HepG2 (cell line): ENCODE data around the gene DOK4. TPM values are rescaled to one million over a fixed set of nuclear protein-coding genes. Genes with fewer than 3 reads are reported as not detected.

Source experiments
- BCL3 ChIP-seq: sonication (generic); formaldehyde crosslinking; IDR thresholded peaks from 2 replicates; pipeline ENCODE4 v1.5.1; 2020; ENCODE audit warnings: mild to moderate bottlenecking, missing genetic modification reagents, moderate library complexity
- MAFG ChIP-seq: sonication (generic); formaldehyde crosslinking; IDR thresholded peaks from 2 replicates; pipeline ENCODE4 v1.5.1; 2020; ENCODE audit warnings: mild to moderate bottlenecking, missing genetic modification reagents
- MEIS2 ChIP-seq: sonication (generic); formaldehyde crosslinking; IDR thresholded peaks from 2 replicates; pipeline ENCODE4 v1.9.0; 2021; ENCODE audit warnings: mild to moderate bottlenecking, missing genetic modification reagents
- SP4 ChIP-seq: sonication (generic); formaldehyde crosslinking; IDR thresholded peaks from 2 replicates; pipeline ENCODE4 v1.8.1; 2023; ENCODE audit warnings: mild to moderate bottlenecking, missing genetic modification reagents
- YEATS2 ChIP-seq: sonication (generic); formaldehyde crosslinking; IDR thresholded peaks from 2 replicates; pipeline ENCODE4 v1.4.0; 2020; ENCODE audit warnings: missing genetic modification reagents, borderline replicate concordance
- ZBTB4 ChIP-seq: sonication (generic); formaldehyde crosslinking; IDR thresholded peaks from 2 replicates; pipeline ENCODE4 v1.4.0; 2020; ENCODE audit warnings: missing genetic modification reagents, mild to moderate bottlenecking, borderline replicate concordance
- ZNF20 ChIP-seq: sonication (generic); formaldehyde crosslinking; IDR thresholded peaks from 2 replicates; pipeline ENCODE4 v1.4.0; 2020; ENCODE audit warnings: mild to moderate bottlenecking, moderate library complexity, missing genetic modification reagents
- ZNF207 ChIP-seq: fragments of 450-650 bp; IDR thresholded peaks from 2 replicates; pipeline ENCODE4 v1.6.1; 2016; ENCODE audit warnings: antibody characterized with exemption, borderline replicate concordance
- ZNF572 ChIP-seq: sonication (generic); formaldehyde crosslinking; IDR thresholded peaks from 2 replicates; pipeline ENCODE4 v1.5.1; 2020; ENCODE audit warnings: mild to moderate bottlenecking, missing genetic modification reagents
- ZNF619 ChIP-seq: sonication (generic); formaldehyde crosslinking; IDR thresholded peaks from 2 replicates; pipeline ENCODE4 v1.4.0; 2020; ENCODE audit warnings: mild to moderate bottlenecking, missing genetic modification reagents
- ZNF83 ChIP-seq: sonication (generic); formaldehyde crosslinking; IDR thresholded peaks from 2 replicates; pipeline ENCODE4 v1.4.0; 2020; ENCODE audit warnings: missing genetic modification reagents, mild to moderate bottlenecking, borderline replicate concordance
- ZNF839 ChIP-seq: sonication (generic); formaldehyde crosslinking; IDR thresholded peaks from 2 replicates; pipeline ENCODE4 v1.4.0; 2020; ENCODE audit warnings: missing genetic modification reagents, mild to moderate bottlenecking, borderline replicate concordance
- ZSCAN29 ChIP-seq: sonication (generic); formaldehyde crosslinking; conservative IDR thresholded peaks from 2 replicates; pipeline ENCODE4 v1.4.0; 2020; ENCODE audit warnings: mild to moderate bottlenecking, missing genetic modification reagents
- polyA plus RNA-seq, 8 experiments: library from polyadenylated mRNA; depleted of rRNA in 3 of 8; stranded (reverse) in 7 of 8; unstranded in 1 of 8; fragments of >200 nt; fragmentation: Illumina TruSeq in 4 of 8; extraction: Trizol in 4 of 8; gene quantifications; 2 replicates each; pipeline versions ENCODE4 v1.2.1 to v1.2.3, GENCODE V29; 2011 to 2016; ENCODE audit warnings: low read depth in 4 of 8, missing spikeins in 1 of 8, mixed read lengths in 1 of 8; ENCODE audit not compliant: insufficient read depth in 1 of 8
- total RNA-seq, 5 experiments: library from RNA; depleted of rRNA; stranded (reverse); fragments of >200 nt; fragmentation: Illumina TruSeq; extraction: Trizol; gene quantifications; 2 replicates each; pipeline ENCODE4 v1.2.3, GENCODE V29; 2016; ENCODE audit warnings: low read depth in 1 of 5

The DOK4 gene
- total and polyA plus RNA-seq, 2 of the 13 experiments (the other 11 are each of a cell fraction or from before 2014, with no cell fraction given), result 52.7 to 70.0 TPM

- 0 out of 2 replicates have a peak, but pooled peaks have one; percentile 74 for TF ChIP-seq ZBTB4 (CRISPR knock-in tag)
- TF ChIP-seq ZNF839, result 0 out of 2 replicates have a peak, but pooled peaks have one; percentile 69
- TF ChIP-seq MAFG, result no peak
- 0 out of 2 replicates have a peak, but pooled peaks have one; percentile 32 for TF ChIP-seq ZNF619
- TF ChIP-seq YEATS2 (CRISPR knock-in tag), result 0 out of 2 replicates have a peak, but pooled peaks have one; percentile 17
- TF ChIP-seq ZNF20 (CRISPR knock-in tag), result no peak
- TF ChIP-seq ZNF572 (CRISPR knock-in tag), result 0 out of 2 replicates have a peak, but pooled peaks have one; percentile 44
- TF ChIP-seq BCL3, result 0 out of 2 replicates have a peak, but pooled peaks have one; percentile 30
- TF ChIP-seq ZNF83, result 0 out of 2 replicates have a peak, but pooled peaks have one; percentile 39
- no peak for TF ChIP-seq MEIS2 (CRISPR knock-in tag)
- 0 out of 2 replicates have a peak, but pooled peaks have one; percentile 41 for TF ChIP-seq SP4 (CRISPR knock-in tag)
- TF ChIP-seq ZNF207, result no peak
- no peak for TF ChIP-seq ZSCAN29 (CRISPR knock-in tag)
Observed at GRCh38 chr16:57483725-57484514, 2.4 kb downstream of the DOK4 start (continued).
